Stimulated activated CD4-positive, alpha-beta T cell treated with anti-CD3 and anti-CD28 coated beads, Interleukin-15, amount 100 ng/mL, for 1 hour (primary cell): ENCODE results near the gene WFDC8.

Experiments used
- DNase-seq, 2 donors: peaks; one replicate each; pipeline ENCODE4 v3.0.0-alpha.2; 2020; ENCODE audit warnings: low read depth in 1 of 2, low spot score in 1 of 2

WFDC8 gene

DNA sequence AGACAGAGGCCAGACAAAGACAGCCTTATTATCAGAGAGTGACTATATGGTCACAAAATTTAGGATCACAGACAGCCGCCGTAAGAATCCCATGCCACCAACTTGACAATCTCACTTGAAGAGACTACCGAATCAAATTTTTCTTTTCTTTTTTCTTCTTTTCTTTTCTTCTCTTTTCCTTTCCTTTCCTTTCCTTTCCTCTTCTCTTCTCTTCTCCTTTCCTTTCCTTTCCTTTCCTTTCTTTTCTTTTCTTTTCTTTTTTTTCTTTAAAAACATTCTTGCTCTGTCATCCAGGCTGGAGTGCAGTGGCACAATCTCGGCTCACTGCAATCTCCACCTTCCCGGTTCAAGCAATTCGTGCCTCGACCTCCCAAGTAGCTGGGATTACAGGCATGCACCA, 30.7 kb downstream of the WFDC8 start:
- no peak for DNase-seq

DNA sequence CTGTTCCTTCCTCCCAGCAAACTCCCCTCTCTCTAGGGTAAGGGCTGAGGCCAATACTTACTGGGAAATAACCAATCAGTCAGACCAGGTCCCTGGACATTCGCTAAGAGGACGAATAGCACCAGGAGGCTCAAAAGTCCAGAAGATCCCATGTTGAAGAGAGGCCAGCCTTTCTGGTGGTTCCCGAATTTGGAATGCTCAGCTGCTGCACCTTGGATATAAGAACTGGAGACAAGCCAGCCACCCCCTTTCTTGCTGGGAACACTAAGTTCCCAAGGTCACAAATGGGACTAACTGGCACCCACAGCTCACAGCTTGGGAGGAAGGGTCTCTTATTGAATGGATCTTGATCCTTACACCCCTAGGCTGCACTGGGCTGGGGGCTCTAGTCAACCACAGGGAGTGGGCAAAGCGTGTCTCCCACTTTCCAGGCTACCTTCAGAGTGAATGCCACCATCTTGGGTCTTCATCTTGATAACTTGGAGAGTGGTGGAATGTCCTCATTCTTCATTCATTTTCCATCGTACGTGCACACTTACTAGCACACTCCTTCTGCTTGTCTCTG, 31.8 kb downstream of the WFDC8 start, which contains the start of gene EPPIN:
TSS of gene EPPIN (minus strand) at position 196 of the 565 bp plus-strand sequence. CDS start at position 152, 44 bp downstream.
- DNase-seq, result no peak

DNA sequence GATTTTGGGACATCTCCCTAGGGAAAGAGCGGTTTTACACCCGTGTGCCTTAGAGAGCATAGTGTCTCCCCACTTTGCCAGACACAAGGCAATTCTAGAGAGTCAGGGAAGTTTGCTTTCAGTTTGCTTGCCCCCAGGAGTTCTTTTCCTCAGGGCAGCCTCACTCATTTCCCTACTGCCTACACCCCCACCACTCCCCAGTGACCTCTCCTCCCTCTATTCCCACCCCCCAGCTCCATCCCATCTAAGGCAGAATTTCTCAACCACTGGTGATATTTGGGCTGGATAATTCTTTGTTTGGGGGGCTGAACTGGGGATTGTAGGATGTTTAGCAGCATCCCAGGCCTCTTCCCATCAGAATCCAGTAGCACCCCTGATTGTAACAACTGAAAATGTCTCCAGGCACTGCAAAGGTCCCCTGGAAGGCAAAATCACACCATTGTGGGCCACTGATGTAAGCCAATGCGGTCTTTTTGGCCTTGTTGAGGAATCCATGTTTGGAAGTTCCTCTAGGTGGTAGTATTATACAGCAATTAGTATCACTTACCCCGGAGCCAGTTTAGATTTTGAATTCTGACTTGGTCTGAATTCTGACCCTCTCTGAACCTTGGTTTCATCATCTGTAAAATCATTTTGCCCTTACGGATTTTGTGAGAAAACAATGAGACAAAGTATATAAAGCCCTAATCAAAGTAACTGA, 33.2 kb downstream of the WFDC8 start:
- no peak for DNase-seq

DNA sequence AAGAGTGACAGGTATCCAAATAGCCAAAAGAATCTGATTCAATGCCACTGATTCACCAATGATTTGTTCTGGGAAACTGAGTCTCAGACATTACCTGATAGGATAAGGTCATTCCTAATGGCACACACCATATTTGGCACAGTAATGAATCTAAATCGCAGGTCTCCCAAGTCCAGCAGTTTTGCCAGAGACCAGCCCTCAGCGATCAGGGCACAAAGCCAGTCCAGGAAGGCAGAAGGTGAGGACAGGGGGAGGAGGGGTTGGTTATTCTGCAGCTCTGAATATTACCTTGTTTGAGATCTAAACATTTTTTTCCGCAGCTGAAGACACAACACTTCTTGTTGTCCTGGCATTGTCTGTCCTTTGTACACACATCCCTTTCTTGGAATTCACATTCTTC, 33.7 kb downstream of the WFDC8 start:
- DNase-seq, result no peak

DNA sequence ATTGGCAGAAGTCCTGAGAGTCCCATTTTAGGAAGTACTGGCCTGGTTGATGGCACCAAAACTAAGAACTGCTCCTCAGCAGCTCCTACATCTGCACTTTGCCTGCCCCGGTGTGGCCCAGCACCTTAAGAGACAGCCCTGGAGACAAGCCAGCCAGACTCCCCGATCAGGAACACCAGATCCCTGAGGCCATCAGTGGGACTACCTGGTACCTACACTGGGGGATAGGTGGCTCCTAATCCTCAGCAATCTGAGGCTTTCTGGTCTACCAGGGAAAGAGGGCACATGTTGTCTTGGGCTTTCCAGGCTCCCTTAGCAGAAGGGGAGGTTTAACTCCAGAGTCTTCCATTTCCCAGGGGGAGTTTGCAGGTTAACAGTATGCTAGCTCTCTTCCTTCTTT, 39.7 kb downstream of the WFDC8 start, which contains the start of gene WFDC6:
TSS of gene WFDC6 (minus strand) at position 101 of the 400 bp plus-strand sequence. CDS start at position 26, 75 bp downstream.
- DNase-seq, result no peak

DNA sequence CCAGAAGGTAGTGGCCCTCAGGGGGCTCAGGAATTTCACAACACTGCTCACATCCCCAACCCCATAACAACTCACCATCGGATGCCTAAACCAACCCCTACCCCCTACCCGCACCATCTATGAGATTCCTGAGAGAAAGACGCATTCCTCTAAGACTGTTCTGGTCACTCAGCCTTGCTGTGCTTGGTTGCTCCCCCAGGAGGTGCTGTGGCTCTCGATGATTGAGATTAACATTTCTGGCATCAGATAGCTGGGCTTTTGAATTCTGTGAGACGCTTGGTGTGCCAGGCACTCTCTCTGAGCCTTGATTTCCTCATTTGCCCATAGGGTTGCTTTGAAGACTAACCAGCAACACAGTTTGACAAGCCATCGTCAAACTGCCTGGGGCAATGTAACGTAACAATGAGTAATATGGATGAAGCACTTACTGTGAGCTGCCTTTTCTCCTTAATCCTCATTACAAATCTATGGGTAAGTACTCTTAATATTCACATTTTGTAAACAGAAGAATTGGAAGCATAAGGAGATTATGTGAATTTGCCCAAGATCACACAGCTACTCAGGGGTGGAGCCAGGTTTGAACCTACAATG, 40.8 kb downstream of the WFDC8 start:
- no peak for DNase-seq

DNA sequence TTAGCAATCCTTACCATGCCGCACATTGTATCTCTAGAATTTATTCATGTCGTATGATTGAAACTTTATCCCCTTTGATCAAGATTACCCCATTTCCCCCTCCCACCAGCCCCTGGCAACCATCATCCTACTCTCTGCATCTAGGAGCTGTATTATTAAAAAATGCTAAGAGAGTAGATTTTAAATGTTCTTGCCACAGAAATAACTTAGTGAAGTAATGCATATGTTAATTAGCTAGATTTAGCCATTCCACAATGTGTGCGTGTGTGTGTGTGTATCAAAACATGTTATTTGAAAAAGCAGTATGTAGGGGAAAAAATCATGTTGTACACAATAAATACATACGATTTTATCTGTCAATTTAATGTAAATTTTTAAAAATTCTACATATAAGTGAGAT, 51.8 kb downstream of the WFDC8 start:
- no peak for DNase-seq

DNA sequence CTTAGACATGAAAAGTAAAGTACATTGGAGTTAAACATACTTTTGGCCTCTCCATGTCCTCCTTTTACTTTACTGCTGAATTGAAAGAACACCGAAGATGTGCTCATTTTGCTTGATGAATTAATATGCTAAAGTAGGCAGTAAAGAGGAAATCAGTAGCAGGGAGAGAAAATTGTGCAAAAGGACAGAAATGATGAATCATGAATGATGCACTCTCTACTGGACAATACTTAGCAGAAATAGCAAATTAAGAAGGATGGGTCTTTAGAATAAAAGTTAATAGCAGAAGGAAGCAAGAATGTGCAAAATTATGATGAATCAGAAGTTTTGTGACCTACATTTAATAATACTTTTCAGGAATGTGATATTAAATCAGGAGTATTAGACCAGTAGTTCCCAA, 55.3 kb downstream of the WFDC8 start:
- no peak for DNase-seq

DNA sequence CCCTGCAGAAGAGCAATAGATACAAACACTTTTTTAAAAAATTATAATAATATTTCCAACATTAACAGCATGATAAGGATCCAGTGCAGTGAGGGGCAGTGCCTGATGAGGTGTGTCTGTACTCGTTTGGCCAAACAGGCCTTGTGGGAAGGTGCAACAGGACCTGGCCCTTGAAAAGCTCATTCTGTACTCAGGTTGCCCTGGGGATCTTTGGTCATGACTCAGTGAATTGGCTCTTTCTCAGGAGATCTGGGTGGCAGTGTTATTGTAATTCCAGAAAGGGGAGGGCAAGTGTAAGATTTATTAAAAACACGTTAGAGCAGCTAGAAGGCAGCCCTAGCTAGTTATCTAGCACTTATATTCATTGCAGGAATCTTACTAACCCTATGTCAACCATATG, 60.8 kb downstream of the WFDC8 start:
- no peak for DNase-seq

DNA sequence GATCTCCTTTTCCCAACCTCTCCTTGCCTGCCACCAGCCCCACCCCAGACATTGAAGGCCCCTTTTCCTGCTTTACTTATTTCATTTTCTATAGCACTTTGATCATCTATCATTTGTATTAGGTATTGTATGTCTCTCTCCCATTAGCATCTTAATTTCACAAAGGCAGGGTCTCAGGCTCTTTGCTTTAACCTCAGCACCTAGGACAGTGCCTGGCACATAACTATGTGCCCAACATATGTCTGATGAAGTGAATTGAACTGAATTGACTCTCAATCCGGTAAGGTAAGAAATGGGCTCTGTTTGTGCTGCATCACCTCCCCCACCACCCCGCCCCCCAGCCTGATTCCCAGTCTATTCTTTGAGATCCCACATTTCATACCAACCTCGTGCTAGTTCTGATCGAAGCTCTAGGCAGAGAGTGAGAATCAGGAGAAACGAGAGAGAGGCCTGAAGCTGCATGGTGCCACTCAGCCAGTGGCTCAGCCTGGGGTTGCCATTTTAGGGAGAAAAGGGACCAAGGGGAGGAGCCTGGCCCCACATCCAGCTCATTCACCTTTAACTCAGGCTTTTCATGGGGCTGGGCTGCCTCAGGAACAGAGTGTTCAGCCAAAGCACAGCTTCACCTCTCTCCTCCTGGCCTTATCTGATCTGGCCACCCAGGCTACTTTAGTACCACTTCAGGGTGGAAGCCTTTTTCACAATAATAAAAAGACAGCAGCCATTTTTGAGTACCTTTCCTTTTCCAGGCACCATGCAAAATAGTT, 63.8 kb downstream of the WFDC8 start, which contains the start of gene SPINT3:
TSS of gene SPINT3 (minus strand) at position 476 of the 767 bp plus-strand sequence. CDS start at position 462, 14 bp downstream.
- DNase-seq, result no peak

DNA sequence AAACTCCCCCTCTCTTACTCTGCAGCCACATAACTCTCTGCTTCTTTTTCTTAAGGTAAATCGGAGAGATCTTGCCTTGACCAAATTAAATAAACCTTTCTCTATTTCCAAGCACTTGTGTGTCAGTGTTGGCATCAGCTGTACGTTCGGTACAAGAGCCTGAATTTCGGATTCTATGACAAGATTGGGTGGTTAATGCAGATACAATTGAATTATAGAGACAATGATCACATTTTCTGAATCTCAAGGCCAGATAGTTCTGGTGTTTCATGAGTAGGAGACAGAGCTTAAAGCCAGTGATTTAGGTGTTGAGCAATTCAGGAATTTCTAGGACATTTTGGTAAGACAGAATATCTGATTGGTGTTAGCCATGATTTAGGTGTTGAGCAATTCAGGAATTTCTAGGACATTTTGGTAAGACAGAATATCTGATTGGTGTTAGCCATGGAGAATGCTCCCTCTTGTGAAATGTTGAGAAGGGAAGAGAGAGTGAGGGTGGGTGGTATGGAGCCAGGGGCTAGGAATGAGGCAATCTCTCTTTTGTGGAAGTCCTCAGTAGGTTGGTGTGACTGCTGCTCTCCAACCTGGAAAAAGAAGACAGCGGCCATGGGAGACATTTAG, 68.7 kb downstream of the WFDC8 start:
- DNase-seq, result no peak

DNA sequence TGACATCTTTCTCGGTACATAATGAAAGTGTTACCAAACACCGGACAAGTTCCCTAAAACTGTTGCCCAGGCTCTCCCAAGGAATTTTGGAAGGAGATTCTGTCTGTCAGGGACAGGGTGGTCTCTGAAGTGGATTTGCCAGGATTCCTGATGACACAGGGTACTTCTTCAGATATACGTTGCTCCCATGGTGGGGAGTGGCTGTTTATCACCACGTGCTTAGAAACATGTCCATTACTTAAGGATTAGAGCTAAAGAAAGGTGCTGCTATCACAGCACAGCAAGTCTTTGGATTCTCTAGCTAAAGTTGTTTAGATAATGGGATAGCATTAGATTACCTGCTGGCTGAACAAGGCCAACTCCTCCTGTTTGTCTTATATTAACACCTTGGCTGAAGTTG, 70.0 kb downstream of the WFDC8 start:
- no peak for DNase-seq

DNA sequence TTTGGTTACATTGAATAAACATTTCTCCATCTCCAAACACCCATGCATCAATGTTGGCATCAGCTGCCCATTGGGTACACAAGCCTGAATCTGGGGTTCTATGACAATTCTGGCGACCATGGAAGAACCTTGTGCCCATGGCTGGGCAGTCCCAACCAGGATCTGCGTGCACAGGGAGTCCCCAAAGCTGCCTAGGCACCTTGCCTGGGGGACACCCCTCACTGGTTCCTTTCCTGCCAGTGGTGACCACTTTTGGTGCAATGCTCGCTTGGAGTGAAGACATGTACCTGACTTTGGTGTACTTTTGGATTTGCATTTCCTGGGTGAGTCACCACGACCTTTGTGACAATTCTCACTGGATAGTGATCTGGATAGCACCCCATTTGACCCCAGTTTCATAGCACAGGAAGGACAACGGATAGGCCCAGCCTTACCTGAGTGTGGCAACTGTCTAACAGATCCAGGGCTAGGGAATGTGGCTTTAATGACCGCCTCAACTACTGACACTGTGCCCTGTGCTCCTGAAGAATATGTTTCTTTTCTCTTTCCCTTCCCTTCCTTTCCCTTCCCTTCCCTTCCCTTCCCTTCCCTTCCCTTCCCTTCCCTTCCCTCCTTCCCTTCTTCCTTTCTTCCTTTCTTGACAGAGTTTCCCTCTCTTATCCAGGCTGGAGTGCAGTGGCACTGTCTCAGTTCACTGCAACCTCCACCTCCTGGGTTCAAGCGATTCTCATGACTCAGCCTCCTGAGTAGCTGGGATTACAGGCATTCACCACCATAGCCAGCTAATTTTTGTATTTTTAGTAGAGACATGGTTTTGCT, 70.8 kb downstream of the WFDC8 start:
- no peak for DNase-seq

DNA sequence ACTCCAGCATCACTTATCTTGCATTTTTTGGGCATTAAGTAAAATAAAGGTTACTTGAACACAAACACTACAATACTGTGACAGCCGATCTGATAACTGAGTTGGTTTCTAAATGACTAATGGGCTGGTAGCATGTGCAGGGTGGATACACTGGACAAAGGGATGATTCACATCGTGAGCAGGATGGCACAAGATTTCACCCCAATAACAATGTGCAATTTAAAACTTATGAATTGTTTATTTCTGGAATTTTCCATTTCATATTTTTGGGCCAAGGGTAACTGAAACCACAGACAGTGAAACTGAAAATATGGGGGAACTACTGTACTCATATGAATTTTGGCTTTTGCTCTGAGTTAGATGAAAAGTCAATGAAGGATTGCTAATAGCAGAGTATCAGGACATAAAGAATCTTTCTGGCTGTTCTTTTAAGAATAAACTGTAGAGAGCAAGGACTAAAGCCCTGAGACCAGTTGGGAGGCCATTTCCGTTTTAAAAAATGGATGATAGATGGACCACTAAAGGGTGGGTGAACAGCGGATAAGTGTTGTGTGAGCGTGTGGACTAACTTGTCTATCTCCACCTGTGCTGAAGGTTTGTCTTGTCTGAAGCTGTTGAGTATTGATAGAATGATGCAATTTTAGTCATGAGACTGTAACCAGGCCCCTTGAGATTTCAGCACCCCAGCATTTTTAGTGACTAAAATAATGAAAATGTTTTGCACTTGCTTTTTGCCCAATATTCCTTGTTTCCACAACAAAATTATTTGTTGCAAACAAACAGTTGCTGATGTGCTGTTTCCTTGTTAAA, 71.9 kb downstream of the WFDC8 start:
- no peak for DNase-seq

DNA sequence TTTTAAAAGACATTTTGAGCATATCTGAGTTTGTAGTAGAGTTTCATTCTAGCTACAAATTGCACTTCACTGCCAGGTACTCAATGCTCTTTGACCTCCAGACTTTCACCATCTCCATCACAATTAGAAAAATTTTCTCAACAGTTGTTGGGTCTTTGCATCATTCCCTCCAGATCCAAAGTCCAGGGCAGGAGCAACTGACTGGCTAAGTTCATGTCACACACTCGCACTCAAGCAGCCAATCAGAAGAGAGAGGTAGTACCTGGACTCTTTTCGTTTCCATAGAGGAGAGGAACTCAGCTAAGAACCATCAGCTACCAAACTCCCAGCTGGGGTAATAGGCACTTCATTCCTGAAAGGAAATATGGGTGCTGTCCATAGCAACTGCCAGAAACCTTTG, 72.7 kb downstream of the WFDC8 start:
- DNase-seq, result no peak

DNA sequence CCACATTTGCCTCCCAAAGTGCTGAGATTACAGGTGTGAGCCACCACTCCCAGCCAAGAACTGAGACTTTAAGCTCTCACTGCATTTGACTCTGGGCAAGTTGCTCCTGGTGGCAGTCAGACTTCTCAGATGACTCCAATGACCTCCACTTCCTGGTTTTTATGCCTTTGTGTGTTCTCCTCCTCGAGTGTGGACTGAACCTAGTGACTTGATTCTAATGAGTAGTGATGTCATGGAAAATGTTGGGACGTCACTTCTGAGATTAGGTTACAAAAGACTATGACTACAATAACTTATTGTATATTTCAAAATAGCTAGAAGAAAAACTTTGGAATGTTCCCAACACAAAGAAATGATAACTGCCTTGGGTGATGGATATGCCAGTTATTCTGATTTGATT, 75.7 kb downstream of the WFDC8 start:
- DNase-seq, result no peak

DNA sequence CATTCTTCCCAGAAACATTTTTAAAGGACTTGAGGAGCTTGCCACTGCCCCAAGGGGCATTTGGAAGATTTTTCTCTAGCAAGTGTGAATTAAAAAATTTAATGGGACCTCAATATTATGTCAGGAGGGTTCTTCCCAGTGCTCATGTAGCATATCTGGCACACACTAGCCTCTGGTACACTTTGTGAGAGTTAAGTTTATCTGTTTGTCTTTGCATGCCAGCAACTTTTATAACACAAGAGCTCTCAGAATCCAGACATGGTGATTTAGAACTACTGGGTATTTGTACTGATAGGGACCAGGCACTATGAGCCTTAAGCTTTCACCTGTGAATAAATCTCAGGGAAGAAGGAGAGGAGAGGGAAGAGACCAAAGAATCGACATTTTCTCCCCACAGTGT, 76.5 kb downstream of the WFDC8 start:
- DNase-seq, result no peak
